ENCODE measurements around the gene STRAP. TPM values are rescaled to one million over a fixed set of nuclear protein-coding genes. Genes with fewer than 3 reads are reported as not detected.

STRAP gene
- total RNA-seq, 4 donors from 2014 or later = 26.5 to 38.8 (median 34.7) TPM

GRCh38 chr12:15842108-15842507, 40.1 kb upstream of the STRAP start:
- no peak for DNase-seq
- no peak overlapping the region for H3K27ac ChIP-seq
- H3K27me3 ChIP-seq = no peaks in the 10 kb centered on the region
- no peaks in the 10 kb centered on the region for H3K9me3 ChIP-seq
- no peaks in the 10 kb centered on the region for H3K36me3 ChIP-seq
- no peaks in the 10 kb centered on the region for H3K4me1 ChIP-seq
- no peak overlapping the region for H3K4me3 ChIP-seq
- no peak for TF ChIP-seq CTCF (IDR thresholded peaks at IDR 0.05)

- H3K36me3 ChIP-seq = no peaks in the 10 kb centered on the region
- no peak for DNase-seq
- H3K9me3 ChIP-seq = no peaks in the 10 kb centered on the region
- H3K4me3 ChIP-seq = no peak overlapping the region
- no peak overlapping the region for H3K27ac ChIP-seq
- no peaks in the 10 kb centered on the region for H3K4me1 ChIP-seq
- H3K27me3 ChIP-seq = no peaks in the 10 kb centered on the region
- no peak for TF ChIP-seq CTCF (IDR thresholded peaks at IDR 0.05)
Measured at GRCh38 chr12:15846887-15847286, 35.3 kb upstream of the STRAP start.

GRCh38 chr12:15848606-15849005, 33.6 kb upstream of the STRAP start:
- no peak for TF ChIP-seq CTCF (IDR thresholded peaks at IDR 0.05)
- TF ChIP-seq POLR2A (IDR thresholded peaks at IDR 0.05) = no peak
- Histone ChIP-seq H3K27me3 (no peaks in the 10 kb centered on the region), H3K4me3 (no peak overlapping the region), H3K27ac (no peak overlapping the region), H3K36me3 (no peaks in the 10 kb centered on the region), H3K4me1 (no peaks in the 10 kb centered on the region), H3K9me3 (no peaks in the 10 kb centered on the region)
- DNase-seq = no peak

- no peak overlapping the region for H3K27ac ChIP-seq
- no peaks in the 10 kb centered on the region for H3K9me3 ChIP-seq
- no peak overlapping the region for H3K4me3 ChIP-seq
- TF ChIP-seq CTCF (IDR thresholded peaks at IDR 0.05) (no peak), POLR2A (IDR thresholded peaks at IDR 0.05) (no peak)
- H3K27me3 ChIP-seq = no peaks in the 10 kb centered on the region
- no peak for DNase-seq
- H3K4me1 ChIP-seq = no peaks in the 10 kb centered on the region
- no peaks in the 10 kb centered on the region for H3K36me3 ChIP-seq
Measured at GRCh38 chr12:15851045-15851620, 31.1 kb upstream of the STRAP start.

GRCh38 chr12:15851919-15852318, 30.3 kb upstream of the STRAP start:
- no peaks in the 10 kb centered on the region for H3K27me3 ChIP-seq
- no peak overlapping the region for H3K4me3 ChIP-seq
- TF ChIP-seq CTCF (IDR thresholded peaks at IDR 0.05) (no peak), POLR2A (IDR thresholded peaks at IDR 0.05) (no peak)
- no peaks in the 10 kb centered on the region for H3K4me1 ChIP-seq
- no peak overlapping the region for H3K27ac ChIP-seq
- DNase-seq = no peak
- H3K9me3 ChIP-seq = no peaks in the 10 kb centered on the region
- no peaks in the 10 kb centered on the region for H3K36me3 ChIP-seq

GRCh38 chr12:15852383-15852782, 29.8 kb upstream of the STRAP start:
- no peak overlapping the region for H3K27ac ChIP-seq
- DNase-seq = no peak
- H3K36me3 ChIP-seq = no peaks in the 10 kb centered on the region
- H3K4me1 ChIP-seq = no peaks in the 10 kb centered on the region
- H3K4me3 ChIP-seq = no peak overlapping the region
- no peaks in the 10 kb centered on the region for H3K27me3 ChIP-seq
- TF ChIP-seq POLR2A (IDR thresholded peaks at IDR 0.05) = no peak
- no peak for TF ChIP-seq CTCF (IDR thresholded peaks at IDR 0.05)
- H3K9me3 ChIP-seq = no peaks in the 10 kb centered on the region
